Activated CD4-positive, alpha-beta T cell treated with anti-CD3 and anti-CD28 coated beads for 24 hours (primary cell): Measurements from ENCODE around the gene LUC7L2.
"Not testable (repeated sequence)": the region's sequence is repeated elsewhere in the genome, so short reads cannot be mapped to it uniquely, and the experiment has no call there.

ENCODE experiments used
- DNase-seq, 2 donors: peaks; one replicate each; pipeline ENCODE4 v3.0.0-alpha.2; 2020; ENCODE audit warnings: low read depth in 2 of 2

LUC7L2 gene

GRCh38 chr7:139359366-139360209 lies at the start of gene LUC7L2:
Gene LUC7L2 (plus strand): TSS chr7:139359894. CDS start chr7:139360262, 368 bp downstream.
- peak; percentile 99 for DNase-seq

GRCh38 chr7:139317939-139318505 lies 41.7 kb upstream of the LUC7L2 start:
- no peak for DNase-seq

- DNase-seq = no peak
Observed at GRCh38 chr7:139321071-139321745, 38.5 kb upstream of the LUC7L2 start.

- DNase-seq = not testable (repeated sequence)
Observed at GRCh38 chr7:139324709-139325108, 35.0 kb upstream of the LUC7L2 start.

GRCh38 chr7:139328375-139328774 lies 31.3 kb upstream of the LUC7L2 start:
- no peak for DNase-seq

- DNase-seq = no peak
Observed at GRCh38 chr7:139329119-139329518, 30.6 kb upstream of the LUC7L2 start.

- no peak for DNase-seq
Observed at GRCh38 chr7:139330333-139331030, 29.2 kb upstream of the LUC7L2 start.

GRCh38 chr7:139332697-139333359 lies 26.9 kb upstream of the LUC7L2 start:
- DNase-seq = no peak

GRCh38 chr7:139333443-139333842 lies 26.3 kb upstream of the LUC7L2 start:
- DNase-seq = not testable (repeated sequence)

GRCh38 chr7:139334399-139335150 lies 25.1 kb upstream of the LUC7L2 start:
- no peak for DNase-seq

- no peak for DNase-seq
Observed at GRCh38 chr7:139339025-139339424, 20.7 kb upstream of the LUC7L2 start.

GRCh38 chr7:139339698-139340036 lies 20.0 kb upstream of the LUC7L2 start:
- DNase-seq = no peak

GRCh38 chr7:139340037-139340807 lies 19.5 kb upstream of the LUC7L2 start:
- peak; percentile 96 to 98 for DNase-seq

- no peak for DNase-seq
Observed at GRCh38 chr7:139340808-139341057, 19.0 kb upstream of the LUC7L2 start.

GRCh38 chr7:139341058-139341775 lies 18.5 kb upstream of the LUC7L2 start, which contains the start of gene FMC1:
Gene FMC1 (plus strand): TSS chr7:139341337. CDS start chr7:139341385, 48 bp downstream.
- peak; percentile 69 to 76 for DNase-seq

- DNase-seq = no peak
Observed at GRCh38 chr7:139341776-139342226, 17.9 kb upstream of the LUC7L2 start.

- no peak for DNase-seq
Observed at GRCh38 chr7:139345042-139345441, 14.7 kb upstream of the LUC7L2 start.

GRCh38 chr7:139351027-139351426 lies 8.7 kb upstream of the LUC7L2 start:
- no peak for DNase-seq

- DNase-seq = no peak
Observed at GRCh38 chr7:139354729-139355128, 5.0 kb upstream of the LUC7L2 start.

GRCh38 chr7:139355320-139355719 lies 4.4 kb upstream of the LUC7L2 start:
- DNase-seq = no peak
